NCI-H69 (cell line): ENCODE data around the gene DLG4.

Source experiments
- DNase-seq: peaks from one replicate; lab custom pipeline; 2025; lab: John Stamatoyannopoulos, UW

Gene DLG4

GRCh38 chr17:7156342-7156940, 63.2 kb downstream of the DLG4 start:
- no peak for DNase-seq

- DNase-seq: no peak
Observed at GRCh38 chr17:7147772-7148171, 71.9 kb downstream of the DLG4 start.

GRCh38 chr17:7146115-7146514, 73.5 kb downstream of the DLG4 start:
- DNase-seq: no peak

GRCh38 chr17:7144213-7144612, 75.4 kb downstream of the DLG4 start:
- no peak for DNase-seq

- DNase-seq: no peak
Observed at GRCh38 chr17:7141824-7142223, 77.8 kb downstream of the DLG4 start.

GRCh38 chr17:7139400-7139799, 80.2 kb downstream of the DLG4 start:
- no peak for DNase-seq

GRCh38 chr17:7138800-7139381, 80.7 kb downstream of the DLG4 start:
- DNase-seq: no peak

GRCh38 chr17:7137171-7137943, 82.3 kb downstream of the DLG4 start:
- DNase-seq: no peak
